ENCODE results near the gene SLC35B4.

Gene SLC35B4

GRCh38 chr7:134316539-134317344 is at the start of gene SLC35B4:
TSS of gene SLC35B4 (minus strand) at chr7:134316930. CDS start at chr7:134316751, 179 bp downstream.
- DNase-seq: peak; percentile 96 to 97 (median 96)

DNA sequence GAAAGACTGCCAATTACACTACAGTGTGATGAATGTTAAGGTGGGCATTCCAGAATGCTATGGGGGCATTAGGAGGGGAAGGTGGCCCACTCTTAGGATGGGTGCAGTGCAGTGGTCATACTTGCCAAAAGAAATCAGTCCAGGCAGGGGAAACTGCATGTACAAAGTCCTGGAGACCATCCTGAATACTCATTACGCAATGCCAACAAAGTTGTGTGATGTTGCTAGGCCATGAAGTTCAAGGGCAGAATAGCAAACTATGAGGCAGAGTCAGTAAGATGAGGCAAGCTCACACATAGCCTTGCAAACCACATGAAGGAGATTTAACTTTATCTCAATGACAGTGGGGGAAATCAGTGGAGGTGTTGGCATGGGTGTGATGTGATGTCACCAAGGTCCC is 49.8 kb upstream of the SLC35B4 start:
- DNase-seq: no peak

DNA sequence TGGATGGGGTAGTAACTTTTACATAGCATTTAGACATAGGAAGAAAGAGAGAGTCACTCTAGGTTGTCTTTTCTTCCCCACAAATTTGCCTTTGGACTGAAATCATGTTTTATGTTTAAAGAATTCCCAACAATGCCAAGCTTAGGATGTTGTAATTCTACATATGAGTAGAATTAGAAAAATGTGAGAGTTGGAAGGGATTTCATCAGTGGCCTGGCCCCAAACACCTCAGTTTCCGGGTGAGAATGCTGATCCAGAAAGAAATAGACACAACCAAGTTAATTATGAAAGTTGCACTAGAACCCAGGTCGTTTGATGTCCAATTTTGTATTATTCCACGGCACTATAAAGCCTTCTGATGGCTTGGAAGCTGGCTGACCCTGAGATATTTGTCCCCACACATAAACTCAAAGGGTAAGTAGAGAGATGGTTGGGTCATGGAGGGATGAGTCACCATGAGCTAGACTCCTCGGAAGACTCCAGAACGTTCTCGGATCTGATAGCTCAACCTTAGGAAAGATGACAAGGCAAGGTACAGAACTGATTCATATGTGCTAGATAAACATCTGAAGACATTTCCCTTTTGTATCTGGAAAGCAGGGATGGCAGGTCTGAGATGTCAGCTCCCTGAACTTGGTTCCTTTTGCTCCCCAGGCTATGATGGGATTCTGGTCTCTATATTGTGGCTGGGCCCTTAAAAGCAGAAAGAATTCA is 48.8 kb upstream of the SLC35B4 start:
- DNase-seq: no peak

DNA sequence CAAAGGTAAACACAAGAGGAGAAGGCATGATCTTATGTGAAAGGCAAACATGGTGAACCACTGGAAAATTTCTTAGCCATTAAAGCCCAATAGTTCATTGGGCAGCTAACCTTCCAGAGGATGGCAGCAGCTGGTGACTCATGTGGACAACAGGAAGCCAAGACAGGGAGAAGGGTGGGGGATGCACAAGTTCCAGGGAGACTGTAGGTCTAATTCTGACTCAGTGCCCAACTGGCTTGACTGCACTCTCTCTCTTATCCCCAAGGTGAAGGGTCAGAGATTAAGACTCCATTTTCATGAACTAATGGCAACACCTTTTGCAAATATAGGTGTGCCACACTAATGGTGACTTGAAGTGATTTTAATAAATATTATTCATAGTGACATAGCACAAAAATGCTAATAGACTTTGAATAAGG is 47.9 kb upstream of the SLC35B4 start:
- DNase-seq: peak; percentile 34 to 37 (median 36)

DNA sequence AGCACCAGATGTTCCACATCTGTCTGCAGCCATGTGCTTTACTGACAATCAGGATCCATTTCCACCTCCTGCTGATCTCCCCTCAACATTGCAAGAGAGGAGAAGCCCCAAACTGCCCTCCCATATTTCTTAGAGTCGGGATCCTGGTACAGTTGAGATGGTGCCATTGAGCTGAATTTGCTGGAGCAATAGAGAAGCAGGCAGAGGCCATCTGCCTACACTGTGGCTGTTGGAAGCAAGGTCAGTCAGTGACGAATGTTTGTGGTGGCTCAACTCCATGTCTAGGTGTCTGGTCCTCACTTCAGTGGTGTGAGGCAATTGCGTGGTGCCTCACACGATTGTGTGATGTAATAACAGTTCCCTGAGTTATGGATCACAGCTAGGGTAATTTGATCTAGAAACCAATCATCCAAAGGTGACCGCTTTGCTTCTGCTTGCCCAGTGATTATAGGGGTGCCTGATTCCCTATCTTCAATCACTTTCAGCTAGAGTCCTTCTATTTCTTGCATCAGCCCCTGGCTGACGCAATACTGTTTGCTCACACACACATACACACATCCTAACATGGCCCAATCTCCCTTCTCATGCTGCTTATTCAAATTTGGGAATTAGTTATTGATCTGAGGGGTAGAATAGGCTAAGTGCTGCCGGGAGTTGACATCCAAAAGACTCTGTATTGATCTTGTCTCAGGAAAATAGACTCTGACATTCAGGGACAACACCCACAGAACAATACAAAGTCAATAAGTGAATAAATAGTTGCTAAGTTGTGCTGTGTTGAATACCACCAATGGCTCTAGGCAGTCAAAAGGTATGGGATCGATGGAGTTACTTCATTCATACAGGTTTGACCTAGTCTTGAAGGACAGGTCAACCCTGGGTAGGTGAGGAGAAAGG is 46.1 kb upstream of the SLC35B4 start:
- DNase-seq: peak; percentile 17 to 39 (median 29)

DNA sequence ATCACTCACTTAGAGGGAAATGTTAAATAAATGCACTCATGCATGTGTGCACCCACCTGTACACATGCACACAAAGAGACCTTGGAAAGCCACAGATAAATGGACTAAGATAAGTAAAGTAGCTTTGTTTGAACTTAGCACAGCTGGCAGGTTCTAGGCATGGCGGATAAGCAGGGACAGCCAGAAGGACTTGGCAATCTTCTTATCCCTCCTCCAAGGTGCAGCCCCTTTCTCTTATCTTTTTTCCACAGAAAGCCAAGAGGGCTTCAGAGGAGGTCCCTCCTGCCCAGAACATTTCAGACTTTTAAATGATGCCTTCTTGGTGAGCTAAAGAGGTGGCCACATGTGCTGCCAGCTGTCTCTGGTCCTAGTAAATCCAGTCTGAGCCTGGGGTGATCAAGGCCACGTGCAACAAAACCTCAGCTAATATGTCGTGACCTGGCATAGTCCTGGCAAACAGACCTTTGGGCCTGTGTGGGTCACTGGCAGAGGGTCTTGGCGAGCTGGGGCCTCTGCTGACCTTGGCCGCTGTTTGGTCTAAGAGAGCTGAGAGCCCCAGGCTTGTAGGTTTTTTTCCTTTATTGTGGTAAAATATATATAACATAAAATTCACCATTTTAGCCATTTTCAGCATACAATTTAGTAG is 43.2 kb upstream of the SLC35B4 start:
- DNase-seq: no peak

GRCh38 chr7:134357486-134357885 is 40.8 kb upstream of the SLC35B4 start:
- no peak for DNase-seq

DNA sequence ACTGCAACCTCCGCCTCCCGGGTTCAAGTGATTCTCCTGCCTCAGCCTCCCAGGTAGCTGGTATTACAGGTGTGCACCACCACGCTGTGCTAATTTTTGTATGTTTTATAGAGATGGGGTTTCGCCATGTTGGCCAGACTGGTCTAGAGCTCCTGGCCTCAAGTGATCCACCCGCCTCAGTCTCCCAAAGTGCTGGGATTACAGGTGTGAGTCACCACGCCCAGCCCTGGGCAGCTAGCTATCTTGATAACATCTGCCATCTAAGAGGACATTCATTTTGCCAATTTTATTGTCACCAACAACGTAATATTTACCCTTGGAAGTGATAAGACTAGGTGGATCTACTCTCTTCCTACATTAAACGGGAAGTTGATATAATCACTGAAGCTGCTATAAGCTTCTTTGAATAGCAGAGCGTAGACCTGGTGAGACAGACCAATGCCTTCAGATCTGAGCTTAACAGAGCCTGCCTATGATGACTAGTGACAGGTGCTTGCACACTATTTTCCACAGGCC is 39.7 kb upstream of the SLC35B4 start:
- DNase-seq: no peak

GRCh38 chr7:134355927-134356326 is 39.2 kb upstream of the SLC35B4 start:
- peak in 2 of 3 donors; percentile 29 to 43 for DNase-seq

DNA sequence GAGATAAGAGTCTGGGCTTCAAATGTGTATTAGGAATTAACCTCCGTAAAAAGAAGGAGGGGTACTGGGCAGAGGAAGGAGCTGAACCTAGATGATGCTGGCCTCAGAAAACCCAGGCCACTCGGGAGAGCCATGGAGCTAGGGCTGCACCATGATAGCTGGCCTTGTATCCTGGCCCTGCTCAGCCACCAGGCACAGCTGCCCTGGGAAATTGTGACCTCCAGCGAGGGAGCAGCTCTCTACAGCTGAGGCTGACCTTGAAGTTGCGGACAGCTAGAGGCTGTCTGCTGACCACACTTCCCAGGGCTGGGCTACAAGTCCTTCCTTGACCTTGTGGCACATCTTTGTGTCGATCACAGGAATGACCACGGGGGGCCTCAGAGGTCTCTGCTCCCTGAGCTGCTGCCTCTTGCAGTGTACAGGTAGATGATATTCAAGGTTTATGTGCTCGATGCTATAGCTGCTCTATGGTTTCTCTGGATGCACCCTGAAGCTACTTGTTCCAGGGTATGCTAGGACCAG is 38.3 kb upstream of the SLC35B4 start:
- DNase-seq: no peak

- no peak for DNase-seq
Measured at GRCh38 chr7:134353411-134353810, 36.7 kb upstream of the SLC35B4 start.

GRCh38 chr7:134351424-134351823 is 34.7 kb upstream of the SLC35B4 start:
- DNase-seq: peak in 1 of 3 donors; percentile 39

DNA sequence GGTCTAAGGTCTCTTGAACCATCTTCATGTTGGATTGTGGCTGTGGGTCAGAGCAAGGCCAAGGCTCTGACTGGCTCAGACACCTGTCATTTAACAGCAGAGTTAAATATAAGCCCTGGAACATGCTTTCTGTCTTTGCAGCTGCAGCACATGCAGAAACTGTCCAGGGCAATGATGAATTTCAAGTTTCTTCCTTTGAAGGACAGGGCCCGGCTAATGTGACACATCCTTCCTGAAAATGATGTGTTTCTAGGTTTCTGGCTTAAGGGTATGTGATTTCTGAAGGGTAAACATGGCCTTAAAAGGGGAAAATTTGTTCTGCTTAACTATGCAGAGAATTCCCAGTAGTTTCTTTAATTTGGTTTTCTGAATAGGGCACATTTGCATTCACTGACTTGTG is 34.0 kb upstream of the SLC35B4 start:
- DNase-seq: no peak

DNA sequence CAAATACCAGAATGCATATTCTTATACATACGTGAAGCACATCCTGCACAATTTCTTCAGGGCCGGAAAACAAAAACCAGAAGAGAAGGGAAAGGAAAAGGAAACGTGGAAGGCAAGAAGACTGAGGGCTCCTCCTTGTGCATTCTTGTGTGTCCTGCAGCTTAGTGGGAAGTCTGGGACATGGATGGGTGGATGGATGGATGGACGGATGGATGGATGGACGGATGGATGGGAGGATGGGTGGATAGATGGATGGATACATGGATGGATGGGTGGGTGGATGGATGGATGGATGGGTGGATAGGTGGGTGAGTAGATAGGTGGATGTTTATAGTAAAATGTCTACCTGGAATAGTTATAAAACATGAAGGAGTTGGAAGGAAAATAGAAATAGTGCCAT is 30.8 kb upstream of the SLC35B4 start:
- DNase-seq: no peak

DNA sequence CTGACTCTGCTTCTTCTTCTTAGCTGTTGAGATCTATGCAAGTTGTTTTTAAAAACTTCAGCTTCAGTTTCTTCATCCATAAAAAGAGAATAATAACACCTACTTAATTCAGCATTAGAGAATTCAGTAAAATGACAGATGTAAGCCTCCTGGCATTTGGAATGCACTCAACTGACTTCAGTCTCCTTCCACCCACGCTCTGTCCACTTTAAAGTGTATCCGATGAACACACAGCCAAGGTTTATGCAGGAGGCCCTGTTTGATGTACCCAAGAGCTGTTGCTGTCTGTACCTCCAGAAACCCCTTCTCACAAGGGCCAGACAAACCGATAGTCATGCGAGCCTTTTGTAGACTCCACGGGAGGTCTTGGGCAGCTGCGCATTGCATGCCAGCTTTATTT is 27.1 kb upstream of the SLC35B4 start:
- no peak for DNase-seq

DNA sequence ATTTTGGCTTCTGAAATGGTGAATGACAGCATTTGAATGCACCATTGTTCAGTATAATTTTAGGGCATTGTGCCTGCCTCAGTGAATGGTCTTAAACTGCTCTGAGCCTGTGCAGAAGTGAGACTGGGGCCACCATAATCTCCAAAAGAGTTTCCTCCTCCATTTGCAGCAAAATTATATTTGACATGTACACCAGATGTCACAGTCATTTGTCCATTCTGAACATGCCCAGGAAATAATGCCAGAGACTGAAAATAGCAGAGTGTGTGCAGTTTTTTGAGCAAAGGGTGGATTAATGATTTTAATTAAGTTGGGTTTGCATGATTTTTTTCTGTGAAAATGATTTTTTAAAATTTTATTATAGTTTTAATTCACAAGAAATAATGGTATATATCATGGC is 26.4 kb upstream of the SLC35B4 start:
- no peak for DNase-seq

GRCh38 chr7:134339475-134339874 is 22.7 kb upstream of the SLC35B4 start:
- DNase-seq: no peak

DNA sequence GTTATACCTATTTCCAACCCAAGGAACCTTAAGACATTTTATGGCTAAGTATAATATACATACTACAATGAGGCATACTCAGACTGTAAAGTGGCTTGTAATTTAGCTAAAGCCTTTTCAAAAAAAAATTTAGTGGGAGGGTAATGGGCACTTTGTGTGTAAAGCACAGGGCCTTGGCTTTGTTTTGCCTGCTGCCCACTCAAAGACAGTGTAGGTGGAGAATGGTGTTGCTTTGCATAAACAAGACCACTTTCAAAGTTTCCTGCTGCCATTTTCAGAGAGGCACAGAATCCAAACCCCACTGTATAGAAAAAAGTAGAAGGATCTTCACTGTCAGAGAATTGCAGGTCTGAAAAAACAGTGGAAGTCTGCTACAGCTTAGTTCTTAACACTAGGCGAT is 21.2 kb upstream of the SLC35B4 start:
- no peak for DNase-seq

- DNase-seq: no peak
Measured at GRCh38 chr7:134334408-134334807, 17.7 kb upstream of the SLC35B4 start.

GRCh38 chr7:134333943-134334342 is 17.2 kb upstream of the SLC35B4 start:
- no peak for DNase-seq

- DNase-seq: no peak
Measured at GRCh38 chr7:134332892-134333291, 16.2 kb upstream of the SLC35B4 start.

- DNase-seq: no peak
Measured at GRCh38 chr7:134331393-134331792, 14.7 kb upstream of the SLC35B4 start.

Measured in suppressor macrophage treated with lipopolysaccharide for 1 hour (primary cell).